ENCODE results near the gene HABP4.

HABP4 gene

GRCh38 chr9:96478829-96479371, 28.9 kb downstream of the HABP4 start:
- DNase-seq (ENCODE audit: low read depth), result no peak

- no peak for DNase-seq (ENCODE audit: low read depth)
Measured at GRCh38 chr9:96480736-96481135, 30.8 kb downstream of the HABP4 start.

GRCh38 chr9:96482476-96482875, 32.5 kb downstream of the HABP4 start:
- no peak for DNase-seq (ENCODE audit: low read depth)

- no peak for DNase-seq (ENCODE audit: low read depth)
Measured at GRCh38 chr9:96483197-96483596, 33.2 kb downstream of the HABP4 start.

- DNase-seq (ENCODE audit: low read depth), result no peak
Measured at GRCh38 chr9:96483733-96484390, 33.9 kb downstream of the HABP4 start.

- DNase-seq (ENCODE audit: low read depth), result no peak
Measured at GRCh38 chr9:96484521-96484931, 34.6 kb downstream of the HABP4 start.

- no peak for DNase-seq (ENCODE audit: low read depth)
Measured at GRCh38 chr9:96485280-96485679, 35.3 kb downstream of the HABP4 start.

- no peak for DNase-seq (ENCODE audit: low read depth)
Measured at GRCh38 chr9:96486386-96487028, 36.5 kb downstream of the HABP4 start.

GRCh38 chr9:96487029-96487396, 37.0 kb downstream of the HABP4 start:
- DNase-seq (ENCODE audit: low read depth), result no peak

- DNase-seq (ENCODE audit: low read depth), result no peak
Measured at GRCh38 chr9:96487949-96488348, 38.0 kb downstream of the HABP4 start.

GRCh38 chr9:96489482-96489979, 39.6 kb downstream of the HABP4 start:
- DNase-seq (ENCODE audit: low read depth), result no peak

GRCh38 chr9:96490534-96491078, 40.6 kb downstream of the HABP4 start:
- DNase-seq (ENCODE audit: low read depth), result no peak

GRCh38 chr9:96491079-96491879, 41.3 kb downstream of the HABP4 start:
- no peak for DNase-seq (ENCODE audit: low read depth)

GRCh38 chr9:96491880-96492525, 42.0 kb downstream of the HABP4 start:
- DNase-seq (ENCODE audit: low read depth), result no peak

- DNase-seq (ENCODE audit: low read depth), result no peak
Measured at GRCh38 chr9:96492993-96493531, 43.1 kb downstream of the HABP4 start.

GRCh38 chr9:96493757-96494156, 43.8 kb downstream of the HABP4 start:
- no peak for DNase-seq (ENCODE audit: low read depth)

GRCh38 chr9:96494215-96494800, 44.3 kb downstream of the HABP4 start:
- no peak for DNase-seq (ENCODE audit: low read depth)

- no peak for DNase-seq (ENCODE audit: low read depth)
Measured at GRCh38 chr9:96495341-96495740, 45.4 kb downstream of the HABP4 start.

GRCh38 chr9:96496368-96497116, 46.6 kb downstream of the HABP4 start:
- DNase-seq (ENCODE audit: low read depth), result no peak

- no peak for DNase-seq (ENCODE audit: low read depth)
Measured at GRCh38 chr9:96497117-96497399, 47.1 kb downstream of the HABP4 start.

- no peak for DNase-seq (ENCODE audit: low read depth)
Measured at GRCh38 chr9:96498796-96499195, 48.8 kb downstream of the HABP4 start.
